HAP-1 (cell line): ENCODE data around the gene SLC2A4RG.

Source experiments
- DNase-seq, 2 experiments: peaks; one replicate each; pipeline ENCODE4 v3.0.0-alpha.2; 2016 to 2020; ENCODE audit warnings: low spot score in 2 of 2
- H3K27me3 ChIP-seq: fragments of 250-450 bp; sonication (Bioruptor Pico); 2 replicates; pipeline ENCODE4 v1.5.1; 2020; ENCODE audit warnings: low read depth, mild to moderate bottlenecking, moderate library complexity
- H3K36me3 ChIP-seq: fragments of 250-450 bp; sonication (Bioruptor Pico); replicated peaks from 2 replicates; pipeline ENCODE4 v1.5.1; 2020; ENCODE audit warnings: mild to moderate bottlenecking
- H3K4me1 ChIP-seq: fragments of 250-450 bp; sonication (Bioruptor Pico); 2 replicates; pipeline ENCODE4 v1.5.1; 2020; ENCODE audit warnings: mild to moderate bottlenecking
- H3K4me3 ChIP-seq: fragments of 250-450 bp; sonication (Bioruptor Pico); 2 replicates; pipeline ENCODE4 v1.5.1; 2020; ENCODE audit warnings: mild to moderate bottlenecking, moderate library complexity
- H3K9me3 ChIP-seq: fragments of 250-450 bp; sonication (Bioruptor Pico); 2 replicates; pipeline ENCODE4 v1.5.1; 2020; ENCODE audit warnings: mild to moderate bottlenecking, moderate library complexity
- in situ Hi-C: fragments of 300-500 bp; cut with MboI; formaldehyde crosslinking; loops from 3 replicates; pipeline ENCODE4 v1.14.3; 2020; ENCODE audit warnings: low sequenced_read_pairs, inconsistent platforms, mixed read lengths

Gene SLC2A4RG

DNA sequence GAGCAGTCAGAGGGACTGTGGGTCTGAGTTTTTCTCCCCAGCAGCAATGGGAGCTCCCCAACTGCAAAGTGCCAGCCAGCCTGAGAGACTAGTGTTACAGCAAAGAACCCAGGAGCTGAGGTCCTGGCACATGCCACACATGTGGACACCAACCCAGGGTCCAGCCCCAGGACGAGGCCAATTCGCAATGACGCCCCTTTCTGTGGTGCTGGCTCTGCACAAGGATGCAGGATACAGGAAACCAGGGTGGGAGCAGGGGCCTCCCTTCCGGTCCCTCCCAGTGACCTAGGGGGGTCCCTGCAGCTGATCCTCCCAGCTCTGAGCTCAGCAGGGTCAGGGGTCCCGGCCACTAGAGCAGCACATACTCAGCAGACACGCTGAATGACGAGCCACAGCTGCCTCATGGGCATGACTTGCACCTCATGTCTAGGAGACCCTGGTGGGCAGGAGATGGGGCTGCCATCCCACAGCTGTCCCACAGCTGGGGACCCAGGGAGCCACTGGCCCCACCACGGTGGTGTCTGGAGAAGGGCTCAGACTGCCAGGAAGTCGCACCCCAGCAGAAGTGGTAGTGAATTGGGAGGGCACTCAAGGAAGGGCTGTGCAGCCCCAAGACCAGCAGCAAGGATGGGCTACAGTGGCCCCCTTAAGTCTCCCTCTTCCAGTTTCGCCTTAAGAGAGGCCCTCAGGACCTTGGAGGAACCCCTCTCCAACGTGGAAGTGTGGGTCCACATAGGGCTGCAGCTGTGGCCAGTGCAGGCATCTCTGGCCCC lies 35.4 kb upstream of the SLC2A4RG start:
- Histone ChIP-seq H3K9me3 (no peaks in the 10 kb centered on the region), H3K27me3 (no peaks in the 10 kb centered on the region), H3K36me3 (peaks cover 30% of the 10 kb centered on the region), H3K4me1 (peaks cover 4% of the 10 kb centered on the region), H3K4me3 (no peak overlapping the region)
- DNase-seq, result no peak
- in situ Hi-C loops, result no loop called here

DNA sequence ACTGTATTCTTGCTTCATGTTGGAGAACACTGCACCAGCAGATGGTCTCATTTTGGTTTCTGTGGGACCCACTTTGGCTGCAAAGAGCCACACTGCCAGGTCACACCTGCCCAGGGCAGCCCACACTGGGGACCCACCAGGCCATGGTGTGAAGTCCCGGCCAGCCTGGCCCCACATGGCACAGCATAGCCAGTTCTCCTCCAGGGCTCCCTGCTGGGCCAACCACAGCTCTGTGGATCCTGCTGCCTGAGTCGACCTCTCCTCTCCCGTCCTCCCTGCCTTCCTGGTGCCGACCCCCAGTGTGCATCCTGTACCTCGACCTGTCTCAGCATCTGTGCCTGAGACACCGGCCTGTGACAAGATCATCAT lies 34.8 kb upstream of the SLC2A4RG start:
- Histone ChIP-seq H3K9me3 (no peaks in the 10 kb centered on the region), H3K36me3 (peaks cover 36% of the 10 kb centered on the region), H3K27me3 (no peaks in the 10 kb centered on the region), H3K4me3 (no peak overlapping the region), H3K4me1 (peaks cover 4% of the 10 kb centered on the region)
- in situ Hi-C loops, result no loop called here
- no peak for DNase-seq

DNA sequence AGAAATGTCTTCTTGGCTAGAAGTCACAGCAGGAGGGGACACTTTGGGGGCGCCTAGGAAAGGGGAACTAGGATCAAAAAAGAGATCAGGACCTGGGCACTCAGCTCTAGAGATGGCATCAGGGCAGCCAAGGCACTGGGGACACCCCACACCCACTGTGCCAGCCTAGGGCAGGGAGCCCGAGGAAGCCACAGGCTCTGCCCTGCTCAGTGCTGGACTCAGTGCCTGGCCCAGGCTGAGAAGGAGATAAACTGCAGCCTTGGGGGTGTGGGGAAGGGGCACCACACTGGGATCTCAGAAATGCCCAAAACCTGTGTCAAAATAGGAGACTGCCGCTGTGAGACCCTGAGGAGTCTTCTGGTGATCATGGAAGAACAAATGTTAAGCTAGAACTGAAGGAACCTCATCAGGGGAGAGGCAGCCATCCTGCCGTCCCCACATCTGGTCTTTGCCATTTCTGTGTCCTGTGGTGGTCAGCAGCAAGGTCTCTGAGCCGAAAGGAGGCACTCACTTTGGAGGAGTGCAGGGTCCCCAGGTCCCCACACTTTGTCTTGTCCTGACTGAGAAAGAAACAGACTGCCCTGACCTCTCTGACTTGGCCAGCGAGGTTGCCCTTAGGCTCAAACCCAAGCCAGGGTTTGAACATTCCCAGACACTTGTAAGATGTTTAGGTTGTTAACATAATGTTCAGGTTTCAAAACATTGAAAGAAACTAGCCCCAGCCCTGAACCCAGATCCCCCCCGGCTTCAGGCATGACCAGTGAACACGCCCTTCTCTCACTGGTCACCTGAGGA lies 34.1 kb upstream of the SLC2A4RG start:
- H3K4me1 ChIP-seq, result peaks cover 4% of the 10 kb centered on the region
- in situ Hi-C loops, result no loop called here

GRCh38 chr20:63706027-63706695 lies 33.4 kb upstream of the SLC2A4RG start:
- Histone ChIP-seq H3K9me3 (no peaks in the 10 kb centered on the region), H3K27me3 (no peaks in the 10 kb centered on the region), H3K4me3 (peak overlapping the region; percentile 78), H3K4me1 (peaks cover 4% of the 10 kb centered on the region), H3K36me3 (peaks cover 48% of the 10 kb centered on the region)
- DNase-seq, result no peak
- in situ Hi-C loops, result no loop called here

More for the DNA sequence above, 34.1 kb upstream of the SLC2A4RG start:
- Histone ChIP-seq H3K4me3 (no peak overlapping the region), H3K9me3 (no peaks in the 10 kb centered on the region), H3K36me3 (peaks cover 41% of the 10 kb centered on the region), H3K27me3 (no peaks in the 10 kb centered on the region)
- no peak for DNase-seq

DNA sequence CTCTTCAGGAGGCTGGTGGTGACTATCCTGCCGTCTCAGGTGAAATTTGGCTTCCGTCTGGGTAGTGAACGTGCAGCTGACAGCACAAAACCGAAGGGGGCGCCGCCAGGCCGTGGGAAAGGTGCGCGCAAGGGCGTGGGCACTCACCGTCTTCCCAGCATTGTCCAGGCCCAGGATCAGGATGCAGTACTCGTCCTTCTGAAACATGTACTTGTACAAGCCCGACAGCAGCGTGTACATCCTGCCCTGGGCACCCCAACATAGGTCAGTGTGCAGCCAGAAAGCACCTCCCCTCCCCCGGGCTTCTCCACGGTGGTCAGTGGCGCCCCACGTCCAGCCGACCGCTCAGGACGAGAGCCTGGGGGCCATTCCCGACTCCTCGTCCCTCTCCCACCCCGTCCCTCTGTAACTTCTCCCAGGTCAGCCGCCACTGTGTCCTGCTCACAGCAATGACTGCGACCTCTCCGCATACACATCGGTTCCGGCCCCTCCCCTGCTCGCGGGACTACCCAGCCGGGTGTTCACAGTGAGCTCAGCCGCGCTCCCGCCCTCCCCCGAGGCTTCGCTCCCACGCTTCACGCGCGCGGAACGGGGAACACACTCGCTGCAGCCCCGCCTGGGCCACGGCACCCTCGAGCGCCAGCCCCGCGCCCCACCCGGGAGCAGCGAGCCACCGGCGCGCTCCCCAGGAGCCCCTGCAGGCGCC lies 32.6 kb upstream of the SLC2A4RG start:
- peak in 1 of 2 experiments; percentile 64 for DNase-seq
- H3K4me1 ChIP-seq, result peaks cover 4% of the 10 kb centered on the region
- peaks cover 57% of the 10 kb centered on the region for H3K36me3 ChIP-seq
- H3K9me3 ChIP-seq, result no peaks in the 10 kb centered on the region
- H3K27me3 ChIP-seq, result no peaks in the 10 kb centered on the region
- in situ Hi-C loops, result no loop called here
- H3K4me3 ChIP-seq, result peak overlapping the region; percentile 78

GRCh38 chr20:63707558-63708300 lies 31.8 kb upstream of the SLC2A4RG start, which contains the start of the genes ARFRP1 and ZGPAT:
TSS of gene ARFRP1 (minus strand) at chr20:63707976. CDS start at chr20:63707091, 885 bp downstream.
TSS of gene ZGPAT (plus strand) at chr20:63708039. CDS start at chr20:63708581, 542 bp downstream.
- H3K27me3 ChIP-seq, result no peaks in the 10 kb centered on the region
- peaks cover 4% of the 10 kb centered on the region for H3K4me1 ChIP-seq
- H3K9me3 ChIP-seq, result no peaks in the 10 kb centered on the region
- peak; percentile 73 to 86 for DNase-seq
- in situ Hi-C loops, result no loop called here
- peaks cover 64% of the 10 kb centered on the region for H3K36me3 ChIP-seq
- H3K4me3 ChIP-seq, result peak within 1 kb of the TSS; percentile 78

DNA sequence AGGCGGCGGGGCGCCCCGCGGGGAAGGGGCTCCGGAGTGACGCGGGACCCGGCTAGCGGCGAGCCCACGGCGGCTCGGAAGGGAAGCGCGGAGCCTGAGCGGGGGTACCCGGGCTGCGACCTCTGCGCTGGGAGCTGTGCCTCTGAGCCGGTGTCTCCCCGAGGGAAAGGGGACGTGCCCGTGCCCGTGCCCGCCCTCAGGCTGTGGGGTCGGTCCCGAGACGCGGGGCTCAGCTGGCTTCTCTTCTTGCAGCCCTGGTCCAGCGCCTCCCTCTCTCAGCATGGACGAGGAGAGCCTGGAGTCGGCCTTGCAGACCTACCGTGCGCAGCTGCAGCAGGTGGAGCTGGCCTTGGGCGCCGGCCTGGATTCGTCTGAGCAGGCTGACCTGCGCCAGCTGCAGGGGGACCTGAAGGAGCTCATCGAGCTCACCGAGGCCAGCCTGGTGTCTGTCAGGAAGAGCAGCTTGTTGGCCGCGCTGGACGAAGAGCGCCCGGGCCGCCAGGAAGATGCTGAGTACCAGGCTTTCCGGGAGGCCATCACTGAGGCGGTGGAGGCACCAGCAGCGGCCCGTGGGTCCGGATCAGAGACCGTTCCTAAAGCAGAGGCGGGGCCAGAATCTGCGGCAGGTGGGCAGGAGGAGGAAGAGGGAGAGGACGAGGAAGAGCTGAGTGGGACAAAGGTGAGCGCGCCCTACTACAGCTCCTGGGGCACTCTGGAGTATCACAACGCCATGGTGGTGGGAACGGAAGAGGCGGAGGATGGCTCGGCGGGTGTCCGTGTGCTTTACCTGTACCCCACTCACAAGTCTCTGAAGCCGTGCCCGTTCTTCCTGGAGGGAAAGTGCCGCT lies 31.1 kb upstream of the SLC2A4RG start:
- Histone ChIP-seq H3K4me3 (peak overlapping the region; percentile 78), H3K9me3 (no peaks in the 10 kb centered on the region), H3K4me1 (peaks cover 4% of the 10 kb centered on the region), H3K36me3 (peaks cover 64% of the 10 kb centered on the region), H3K27me3 (no peaks in the 10 kb centered on the region)
- in situ Hi-C loops, result no loop called here
- peak in 1 of 2 experiments; percentile 16 for DNase-seq

DNA sequence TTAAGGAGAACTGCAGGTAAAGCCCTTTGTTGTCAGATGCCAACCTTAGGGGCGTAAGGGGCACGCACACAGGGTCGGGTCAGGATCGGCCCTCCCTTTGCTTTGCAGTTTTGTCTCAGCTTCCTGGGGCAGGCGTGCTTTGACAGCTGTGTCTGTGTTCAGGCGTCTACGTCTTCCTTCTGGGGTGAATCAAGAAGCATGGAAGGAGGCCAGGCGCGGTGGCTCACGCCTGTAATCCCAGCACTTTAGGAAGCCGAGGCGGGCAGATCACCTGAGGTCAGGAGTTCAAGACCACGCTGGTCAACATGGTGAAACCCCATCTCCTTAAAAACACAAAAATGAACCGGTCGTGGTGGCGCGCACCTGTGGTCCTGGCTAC lies 30.4 kb upstream of the SLC2A4RG start:
- in situ Hi-C loops, result no loop called here
- Histone ChIP-seq H3K36me3 (peaks cover 64% of the 10 kb centered on the region), H3K4me3 (peak overlapping the region; percentile 78), H3K4me1 (peaks cover 4% of the 10 kb centered on the region), H3K27me3 (no peaks in the 10 kb centered on the region), H3K9me3 (no peaks in the 10 kb centered on the region)
- DNase-seq, result no peak

DNA sequence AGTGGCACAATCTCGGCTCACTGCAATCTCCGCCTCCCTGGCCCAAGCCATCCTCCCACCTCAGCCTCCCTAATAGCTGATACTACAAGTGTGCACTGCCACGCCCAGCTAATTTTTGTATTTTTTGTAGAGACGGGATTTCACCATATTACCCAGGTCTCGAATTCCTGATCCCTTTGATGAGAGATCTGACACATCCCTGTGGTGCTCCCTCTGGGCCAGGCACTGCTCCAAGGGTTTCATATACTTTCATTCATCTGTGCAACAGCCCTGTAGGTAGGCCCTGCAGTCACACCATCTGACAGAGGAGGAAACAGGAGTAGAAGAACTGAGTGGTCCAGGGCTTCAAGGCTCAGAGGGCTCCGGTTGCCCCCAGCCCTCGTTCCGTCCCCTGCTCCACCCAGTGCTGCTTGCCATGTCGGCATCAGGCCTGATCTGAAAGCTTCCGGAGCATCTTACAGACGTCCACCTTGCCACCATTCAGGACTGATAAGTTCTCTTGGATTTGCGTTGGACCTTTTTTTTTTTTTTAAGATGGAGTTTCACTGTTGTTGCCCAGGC lies 28.4 kb upstream of the SLC2A4RG start:
- Histone ChIP-seq H3K36me3 (peaks cover 53% of the 10 kb centered on the region), H3K9me3 (no peaks in the 10 kb centered on the region; the same call in none of the 2 replicates), H3K4me1 (peaks cover 4% of the 10 kb centered on the region), H3K4me3 (no peak overlapping the region), H3K27me3 (no peaks in the 10 kb centered on the region)
- in situ Hi-C loops, result no loop called here
- DNase-seq, result no peak

- Histone ChIP-seq H3K9me3 (no peaks in the 10 kb centered on the region; the same call in none of the 2 replicates), H3K36me3 (peaks cover 48% of the 10 kb centered on the region), H3K27me3 (no peaks in the 10 kb centered on the region), H3K4me3 (no peak overlapping the region), H3K4me1 (no peaks in the 10 kb centered on the region; the same call in 1 of the 2 replicates)
- DNase-seq, result no peak
- in situ Hi-C loops, result no loop called here
These were observed 27.4 kb upstream of the SLC2A4RG start for GRCh38 chr20:63712191-63712590.

- in situ Hi-C loops, result no loop called here
- H3K36me3 ChIP-seq, result peaks cover 57% of the 10 kb centered on the region
These were observed 24.7 kb upstream of the SLC2A4RG start for GRCh38 chr20:63714858-63715257.

GRCh38 chr20:63718996-63719395 lies 20.6 kb upstream of the SLC2A4RG start:
- peaks cover 40% of the 10 kb centered on the region for H3K36me3 ChIP-seq
- in situ Hi-C loops, result no loop called here

More at GRCh38 chr20:63714858-63715257, 24.7 kb upstream of the SLC2A4RG start:
- H3K4me1 ChIP-seq, result no peaks in the 10 kb centered on the region
- no peaks in the 10 kb centered on the region for H3K27me3 ChIP-seq
- H3K9me3 ChIP-seq, result no peaks in the 10 kb centered on the region; the same call in none of the 2 replicates
- no peak overlapping the region for H3K4me3 ChIP-seq
- DNase-seq, result no peak

More at GRCh38 chr20:63718996-63719395, 20.6 kb upstream of the SLC2A4RG start:
- H3K4me1 ChIP-seq, result no peaks in the 10 kb centered on the region
- DNase-seq, result no peak
- H3K9me3 ChIP-seq, result no peaks in the 10 kb centered on the region; the same call in none of the 2 replicates
- no peak overlapping the region for H3K4me3 ChIP-seq
- no peaks in the 10 kb centered on the region for H3K27me3 ChIP-seq
